CD4-positive, alpha-beta T cell treated with Interleukin-4 for 1 hour (primary cell): ENCODE data around the gene HNRNPC.

Experiments
- DNase-seq, 2 donors: peaks; one replicate each; pipeline ENCODE4 v3.0.0-alpha.2; 2020 to 2022

Gene HNRNPC

DNA sequence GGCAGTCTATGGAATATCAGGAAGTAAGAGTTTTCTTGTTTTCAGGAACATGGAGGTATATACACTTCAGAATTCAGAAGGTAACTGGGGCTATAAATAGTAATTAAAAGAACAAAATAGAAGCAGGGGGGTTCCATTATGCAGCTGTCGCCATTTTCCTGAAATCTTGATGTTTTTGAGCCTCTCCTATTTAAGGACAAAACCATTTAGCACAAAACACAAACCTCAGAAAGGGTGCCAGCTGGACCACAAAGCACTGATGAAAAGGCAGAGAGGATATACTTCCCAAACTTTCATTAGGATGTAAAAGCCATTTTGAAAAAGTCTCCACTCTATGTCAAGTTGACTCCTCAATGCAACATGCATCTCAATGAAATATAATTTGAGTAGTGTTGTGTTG lies 59.2 kb downstream of the HNRNPC start:
- no peak for DNase-seq

DNA sequence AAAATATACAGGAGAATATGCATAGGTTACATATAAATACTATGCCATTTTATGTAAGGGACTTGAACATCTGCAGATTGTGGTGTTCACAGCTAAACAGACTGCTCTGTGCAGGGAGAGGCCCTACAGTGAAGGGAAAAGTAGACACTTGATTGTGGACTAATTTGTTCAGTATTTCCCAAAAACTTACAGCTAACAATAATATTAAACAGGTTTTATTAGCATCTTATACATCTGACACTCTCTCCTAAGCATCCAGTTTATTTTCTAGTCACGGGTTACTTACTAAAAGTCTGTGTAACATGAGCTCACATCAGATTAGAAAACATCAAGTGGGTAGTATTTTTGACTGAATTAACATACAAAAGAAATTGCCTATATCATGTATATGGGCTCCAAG lies 60.1 kb downstream of the HNRNPC start:
- DNase-seq = no peak

DNA sequence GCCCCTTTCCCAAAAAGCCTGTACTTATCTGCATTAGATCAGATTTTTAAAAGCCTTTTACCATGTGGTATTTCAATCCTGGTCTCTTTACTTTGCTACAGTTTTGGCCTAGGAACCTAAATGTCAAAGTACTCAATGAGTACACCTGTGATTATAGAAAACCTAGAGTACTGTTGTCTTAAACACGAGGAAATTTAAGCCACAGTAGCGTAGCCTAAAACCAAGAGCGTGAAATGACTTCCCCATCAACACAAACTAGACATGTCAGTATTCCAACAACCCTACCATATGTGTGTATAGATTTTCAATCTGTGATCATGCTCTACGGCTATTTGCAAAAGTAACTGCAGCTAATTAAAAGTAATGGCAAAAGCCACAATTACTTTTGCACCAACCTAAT lies 60.7 kb downstream of the HNRNPC start:
- DNase-seq = no peak

DNA sequence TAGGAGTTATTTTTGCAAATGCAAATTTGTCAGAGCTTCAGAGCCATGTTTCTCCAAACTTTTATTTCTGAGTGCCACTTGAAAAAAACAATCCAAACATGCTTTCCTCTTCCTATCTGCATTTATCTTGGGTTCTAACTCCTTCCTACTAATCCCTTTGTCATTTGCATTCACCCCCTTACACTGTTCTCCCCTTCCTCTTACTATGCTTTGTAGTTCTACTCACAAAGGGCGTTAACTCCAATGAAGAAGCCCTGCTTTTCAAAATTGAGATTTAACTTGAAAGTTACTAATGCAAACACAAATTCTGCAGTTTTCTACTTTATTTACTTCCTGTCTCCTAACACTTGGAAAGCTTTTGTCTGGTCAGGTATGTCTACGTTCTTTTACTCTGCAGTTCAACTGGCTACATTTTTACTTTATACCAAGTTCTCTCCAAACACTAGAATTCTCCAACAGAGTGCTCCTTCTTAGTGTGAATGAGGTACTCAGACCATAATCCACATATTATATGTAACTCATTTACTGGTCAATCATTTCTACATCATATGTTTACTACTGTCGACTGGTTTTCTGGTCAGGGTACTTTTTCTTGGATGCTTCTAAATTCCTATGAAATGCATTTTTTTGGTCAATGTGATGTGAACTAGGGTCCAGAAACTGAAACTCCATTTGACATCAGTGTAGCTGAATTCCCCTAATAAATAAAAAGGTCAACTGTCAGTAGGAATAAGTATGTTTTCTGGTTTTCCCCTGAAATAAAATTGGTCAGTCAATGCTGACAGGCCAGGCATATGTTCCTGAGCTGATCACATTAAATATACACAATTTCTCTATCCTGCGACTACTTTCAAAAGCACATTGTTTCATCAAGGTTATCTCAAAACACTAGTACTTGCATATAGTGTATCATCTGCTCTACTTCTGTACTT lies 62.2 kb downstream of the HNRNPC start:
- no peak for DNase-seq

DNA sequence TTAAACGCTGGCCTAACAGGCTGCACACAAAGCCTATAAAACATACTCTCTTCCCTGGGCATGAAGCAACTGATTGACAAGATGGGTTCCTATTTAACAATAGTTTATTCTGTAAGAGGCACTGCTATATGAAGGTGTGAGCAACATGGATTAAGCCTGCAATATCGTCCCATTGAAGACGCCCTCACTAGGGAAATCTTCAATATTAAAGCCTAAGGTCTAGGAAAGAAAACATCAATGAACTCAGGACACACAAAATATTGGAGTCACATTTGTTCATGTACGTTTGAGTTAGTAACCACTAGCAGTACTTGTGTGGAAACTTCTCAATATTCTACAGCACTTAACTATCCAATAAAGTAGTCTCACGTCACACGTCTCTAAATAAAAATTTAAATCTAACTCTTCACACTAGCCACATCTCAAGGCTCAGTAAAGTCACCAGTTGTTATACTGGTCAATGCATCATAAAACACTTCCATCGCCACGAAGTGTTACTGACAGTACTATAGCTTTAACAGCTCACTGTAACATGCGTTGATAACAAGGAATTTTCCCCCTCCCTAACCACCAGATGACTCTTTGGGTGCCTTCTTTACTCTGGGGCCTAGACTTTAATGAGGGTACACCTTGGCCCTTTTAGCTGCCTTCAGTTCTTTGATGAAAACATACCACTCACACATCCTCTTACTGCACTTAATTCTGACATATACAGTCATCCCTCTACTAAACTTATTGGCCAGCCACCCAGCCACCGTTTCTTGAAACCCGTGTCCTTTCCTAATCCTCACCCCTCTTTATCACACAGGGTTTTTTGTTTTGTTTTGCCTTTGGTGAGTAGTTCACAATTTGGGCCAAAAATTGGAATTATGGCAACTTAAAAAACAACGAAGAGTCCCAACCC lies 63.3 kb downstream of the HNRNPC start:
- no peak for DNase-seq

DNA sequence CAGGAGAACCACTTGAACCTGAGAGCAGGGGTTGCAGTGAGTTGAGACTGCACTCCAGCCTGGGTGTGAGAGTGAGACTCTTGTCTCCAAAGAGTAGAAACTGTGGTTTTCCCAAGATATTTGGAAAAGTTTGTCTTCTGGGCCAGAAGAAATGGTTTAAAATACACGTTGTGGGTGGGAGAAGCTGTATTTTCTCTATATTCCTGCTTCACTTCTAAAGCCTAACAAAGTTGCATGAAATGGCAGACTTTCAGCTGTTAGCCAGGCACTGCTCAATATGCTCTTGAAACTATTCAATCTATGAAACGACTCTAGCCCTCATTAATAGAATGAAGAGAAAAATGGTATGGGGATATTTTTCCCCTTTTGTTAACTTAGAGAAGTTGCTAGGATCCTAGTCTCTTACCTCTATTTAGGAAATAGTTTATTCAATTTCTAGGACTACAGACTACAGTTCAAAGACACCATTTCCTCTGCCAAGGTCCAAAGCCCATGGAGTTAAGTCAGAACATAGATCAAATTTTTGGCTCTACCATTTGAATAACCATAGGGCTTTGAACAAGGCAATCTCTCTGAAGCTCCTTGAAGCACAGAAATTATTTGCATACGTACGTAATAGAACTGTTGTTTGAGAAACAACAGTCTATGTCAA lies 64.1 kb downstream of the HNRNPC start:
- no peak for DNase-seq

DNA sequence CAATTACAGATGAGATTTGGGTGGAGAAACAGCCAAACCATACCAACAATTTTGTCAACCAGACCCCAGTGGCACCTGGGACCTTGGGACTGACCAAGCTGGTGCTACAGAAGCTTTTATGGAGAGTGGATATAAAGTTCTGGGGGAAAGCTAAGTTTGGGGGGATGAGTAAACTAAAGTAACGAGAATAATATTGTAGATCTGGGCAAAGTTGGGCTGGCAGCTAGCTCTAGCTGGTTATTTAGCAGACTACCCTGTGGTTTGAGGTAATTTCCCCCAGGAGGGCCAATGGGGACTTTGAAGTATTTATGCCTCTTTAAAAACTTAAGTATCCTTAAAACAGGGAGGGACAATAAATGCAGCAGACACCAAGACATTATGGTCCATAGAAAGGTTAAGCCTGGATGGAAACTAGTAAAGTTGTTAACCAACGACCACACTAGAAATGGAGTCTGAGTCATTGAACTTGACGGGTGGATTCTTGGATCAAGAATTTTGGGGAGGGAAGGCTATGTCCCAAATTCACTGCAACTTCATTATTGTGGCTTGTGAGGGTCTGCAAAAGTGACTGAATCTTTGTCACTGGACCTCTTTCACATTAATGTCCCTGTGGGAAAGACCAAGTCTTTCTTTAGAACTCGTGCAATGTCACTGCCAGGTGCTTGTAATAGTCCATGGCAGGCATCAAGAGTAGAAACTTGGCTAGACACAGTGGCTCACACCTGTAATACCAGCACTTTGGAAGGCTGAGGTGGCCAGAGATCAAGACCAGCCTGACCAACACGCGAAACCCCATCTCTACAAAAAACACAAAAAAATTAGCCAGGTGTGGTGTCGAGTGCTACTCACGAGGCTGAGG lies 64.8 kb downstream of the HNRNPC start:
- no peak for DNase-seq

DNA sequence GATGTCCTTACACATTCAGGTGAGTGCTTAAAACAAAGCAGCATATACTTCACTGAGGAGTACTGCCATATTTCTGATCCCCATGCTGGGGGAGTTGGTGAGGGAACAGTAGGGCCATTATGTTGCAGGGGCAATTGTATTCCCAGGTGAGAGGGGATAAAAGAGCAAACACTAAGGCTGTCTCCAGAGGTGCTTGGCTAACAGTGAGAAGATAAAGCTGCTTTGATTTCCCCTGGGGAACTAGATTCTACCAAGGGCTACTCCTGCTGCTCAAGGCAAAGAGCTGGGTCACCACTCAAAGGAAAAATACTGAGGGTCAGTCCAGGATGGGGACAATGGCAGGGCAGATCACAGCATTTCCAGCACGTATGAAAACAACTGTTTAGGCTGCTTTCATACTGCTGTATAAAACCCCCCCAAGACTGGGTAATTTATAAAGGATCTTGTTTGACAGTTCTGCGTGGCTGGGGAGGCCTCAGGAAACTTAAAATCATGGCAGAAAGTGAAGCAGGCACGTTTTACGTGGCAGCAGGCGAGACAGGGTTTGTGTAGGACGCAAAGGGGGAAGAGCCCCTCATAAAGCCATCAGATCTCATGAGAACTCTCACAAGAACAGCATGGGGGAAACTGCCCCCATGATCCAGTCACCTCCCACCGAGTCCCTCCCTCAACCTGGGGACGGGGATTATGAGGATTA lies 65.6 kb downstream of the HNRNPC start:
- DNase-seq = no peak

DNA sequence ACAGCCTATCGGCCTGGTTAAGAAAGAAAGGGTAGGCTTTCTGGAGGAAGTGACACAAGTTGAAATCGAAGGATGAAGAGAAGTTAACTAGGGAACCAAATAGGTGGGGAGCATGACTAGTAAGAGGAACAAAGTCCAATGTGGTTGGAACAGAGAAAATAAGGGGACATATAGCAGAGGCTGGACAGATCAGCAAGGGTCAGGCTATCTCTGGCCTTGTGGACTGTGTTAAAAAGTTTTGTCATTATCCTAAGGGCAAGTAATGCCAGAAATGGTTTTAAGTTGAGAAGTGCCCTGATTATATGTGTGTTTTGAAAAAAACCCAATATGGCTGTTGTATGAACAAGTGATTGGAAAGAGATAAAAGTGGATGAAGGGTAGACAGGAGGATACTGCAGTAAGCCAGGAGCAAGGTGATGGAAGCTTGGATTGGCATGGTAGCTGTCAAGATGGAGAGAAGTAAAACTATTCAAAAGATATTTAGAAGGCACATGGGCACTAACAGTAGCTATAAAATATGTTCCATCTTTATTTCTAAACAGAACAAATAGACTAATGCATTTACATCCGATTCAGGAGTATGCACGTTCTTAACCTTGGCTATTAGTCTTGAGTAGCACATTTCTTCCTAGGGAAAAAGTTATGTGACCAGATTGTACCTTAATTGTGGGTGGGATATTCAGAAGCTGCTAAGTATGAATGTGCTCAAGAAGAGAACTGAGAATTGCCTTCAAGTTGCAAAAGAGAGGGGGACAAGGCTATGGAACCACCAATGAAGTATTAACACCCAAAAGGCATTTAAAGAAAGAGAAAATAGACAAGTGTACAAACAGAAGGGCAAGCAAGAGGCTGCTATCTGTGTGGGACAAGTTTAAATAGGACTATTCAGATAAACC lies 66.5 kb downstream of the HNRNPC start:
- DNase-seq = no peak

DNA sequence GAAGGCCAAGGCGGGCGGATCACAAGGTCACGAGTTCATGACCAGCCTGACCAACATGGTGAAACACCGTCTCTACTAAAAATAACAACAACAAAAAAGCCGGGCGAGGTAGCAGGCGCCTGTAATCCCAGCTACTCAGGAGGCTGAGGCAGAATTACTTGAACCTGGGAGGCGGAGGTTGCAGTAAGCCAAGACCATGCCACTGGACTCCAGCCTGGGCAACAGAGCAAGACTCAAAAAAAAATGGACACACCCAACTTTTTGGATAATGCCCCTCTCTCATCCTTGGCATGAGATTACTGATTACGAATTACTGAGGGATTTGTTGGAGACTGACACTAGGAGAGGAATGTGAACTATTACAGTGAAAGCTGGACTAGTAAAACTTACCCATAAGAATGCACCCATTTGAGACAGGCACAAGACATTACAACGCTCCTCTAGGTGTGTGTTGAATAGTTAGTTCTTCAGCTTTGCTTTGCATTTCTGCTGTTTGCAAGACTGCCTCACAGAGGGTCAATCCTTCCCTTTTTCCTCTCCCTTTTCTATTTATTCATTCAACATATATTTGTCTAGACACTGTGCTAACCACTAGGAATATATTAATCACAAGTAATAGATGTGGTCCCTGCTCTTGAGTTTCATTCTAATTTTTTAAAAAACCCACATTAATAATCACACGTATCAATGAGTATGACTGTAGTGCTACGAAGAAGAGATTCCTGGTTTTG lies 67.3 kb downstream of the HNRNPC start:
- DNase-seq = no peak

DNA sequence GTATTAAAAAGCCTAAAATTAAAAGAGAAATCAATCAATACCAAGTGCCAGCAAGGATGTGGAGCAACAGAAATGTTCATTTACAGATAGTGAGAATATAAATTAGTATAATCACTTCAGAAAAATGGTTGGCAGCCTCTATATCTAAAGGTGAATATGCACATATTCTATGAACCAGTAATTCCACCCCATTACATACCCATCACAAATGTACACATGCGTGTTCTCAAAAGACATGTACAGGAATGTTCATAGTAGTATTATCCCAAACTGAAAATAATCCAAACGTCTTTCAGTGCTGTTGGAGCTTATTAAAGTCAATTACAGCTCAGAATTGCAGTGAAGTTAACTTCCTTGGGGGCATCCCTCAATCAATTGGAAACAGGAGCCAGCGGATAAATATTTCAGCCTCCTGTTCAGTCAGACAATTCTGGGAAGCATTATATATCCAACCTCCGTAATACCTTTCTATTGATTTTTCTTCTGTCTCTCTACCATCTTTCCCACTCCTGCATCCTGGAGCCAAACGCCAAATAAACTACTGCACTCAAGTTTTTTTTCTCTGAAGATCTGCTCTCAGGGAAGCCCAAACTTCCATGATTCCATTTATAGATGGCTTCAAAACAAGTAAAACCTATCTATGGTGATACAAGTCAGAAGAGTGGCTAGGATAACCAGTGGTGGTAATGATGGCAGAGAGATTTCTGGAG lies 68.3 kb downstream of the HNRNPC start:
- no peak for DNase-seq

DNA sequence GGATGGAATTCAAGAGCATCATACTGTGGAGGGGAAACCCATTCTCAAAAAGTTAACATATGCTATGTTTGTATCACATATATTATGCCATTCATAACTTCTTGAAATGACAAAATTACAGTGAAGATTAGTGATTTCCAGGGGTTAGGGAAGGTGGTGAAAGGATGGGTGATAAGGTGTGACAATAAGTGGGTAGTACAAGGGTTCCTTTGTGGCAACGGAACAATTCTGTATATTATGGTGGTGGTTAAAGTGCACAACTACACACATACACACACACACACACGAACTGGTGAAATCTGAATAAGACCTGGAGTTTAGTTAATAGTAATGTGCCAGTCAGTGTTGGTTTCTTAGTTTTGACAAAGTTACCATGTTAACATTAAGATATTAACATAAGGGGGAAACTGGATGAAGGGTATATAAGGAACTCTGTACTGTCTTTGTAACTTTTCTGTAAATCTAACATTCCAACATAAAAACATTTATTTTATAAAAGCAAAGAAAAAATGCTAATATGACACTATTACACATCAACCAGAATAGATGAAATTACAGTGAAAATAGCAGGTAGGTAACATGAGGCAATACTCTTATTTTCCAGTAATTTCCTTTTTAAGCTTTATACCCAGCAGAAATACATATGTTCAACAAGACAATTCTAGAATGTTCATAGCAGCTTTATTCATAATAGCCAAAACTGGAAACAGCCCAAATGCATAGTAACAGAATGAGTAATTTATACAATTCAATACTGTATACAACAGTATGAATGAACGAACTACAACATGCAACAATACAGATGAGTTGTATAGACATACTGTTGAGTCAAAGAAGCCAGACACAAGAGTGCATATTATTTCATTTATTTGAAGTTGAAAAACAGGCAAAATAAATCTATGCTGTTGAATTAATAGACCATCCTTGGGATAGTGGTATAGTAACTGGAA lies 69.4 kb downstream of the HNRNPC start:
- DNase-seq = no peak

DNA sequence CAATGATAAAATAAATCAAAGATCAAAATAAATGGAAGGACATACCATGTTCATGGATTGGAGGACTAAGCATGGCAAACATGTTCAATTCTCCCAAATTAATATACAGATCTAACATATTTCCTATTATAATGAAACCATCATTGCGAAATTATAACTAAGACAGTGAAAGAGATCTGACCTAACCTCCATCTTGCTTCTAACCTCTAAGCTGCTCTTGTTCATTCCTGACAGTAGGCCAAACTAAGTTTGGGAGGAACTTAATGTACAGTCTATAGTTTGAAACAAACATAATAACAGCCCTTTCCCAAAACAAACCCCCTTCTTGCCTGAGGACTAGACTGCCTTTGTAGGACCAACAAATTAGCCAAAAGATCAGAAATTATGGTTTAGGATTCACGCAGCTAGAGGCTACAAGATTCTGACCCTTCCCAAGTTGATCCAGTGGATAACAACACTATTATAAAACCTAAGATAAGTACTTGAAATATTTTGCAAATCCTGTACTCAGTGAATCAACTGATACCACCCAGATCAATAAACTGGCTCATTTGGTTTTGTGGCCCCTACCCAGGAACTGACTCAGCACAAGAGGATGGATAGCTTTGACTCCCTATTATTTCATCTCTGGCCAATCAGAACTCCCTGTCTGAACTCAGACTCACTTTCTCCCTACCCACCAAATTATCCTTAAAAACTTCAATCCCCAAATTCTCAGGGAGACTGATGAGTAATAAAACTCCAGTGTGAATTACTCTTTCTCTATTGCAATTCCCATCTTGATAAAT lies 71.6 kb downstream of the HNRNPC start:
- DNase-seq = no peak

DNA sequence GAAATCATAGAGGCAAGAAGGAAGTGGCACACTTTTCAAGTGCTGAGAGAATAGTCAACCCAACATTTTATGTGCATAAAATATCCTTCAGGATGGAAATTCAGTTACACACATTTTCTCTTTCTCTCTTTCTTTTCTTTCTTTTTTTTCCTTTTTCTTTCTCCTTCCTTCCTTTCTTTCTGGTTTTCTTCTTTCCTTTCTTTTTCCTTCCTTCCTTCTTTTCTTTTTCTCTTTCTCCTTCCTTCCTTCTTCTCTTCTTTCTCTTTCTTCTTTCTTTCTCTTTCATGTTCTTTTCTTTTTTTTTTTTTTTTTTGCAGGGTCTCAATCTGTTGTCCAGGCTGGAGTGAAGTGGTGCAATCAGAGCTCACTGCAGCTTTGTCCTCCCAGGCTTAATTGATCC lies 74.6 kb downstream of the HNRNPC start:
- no peak for DNase-seq

DNA sequence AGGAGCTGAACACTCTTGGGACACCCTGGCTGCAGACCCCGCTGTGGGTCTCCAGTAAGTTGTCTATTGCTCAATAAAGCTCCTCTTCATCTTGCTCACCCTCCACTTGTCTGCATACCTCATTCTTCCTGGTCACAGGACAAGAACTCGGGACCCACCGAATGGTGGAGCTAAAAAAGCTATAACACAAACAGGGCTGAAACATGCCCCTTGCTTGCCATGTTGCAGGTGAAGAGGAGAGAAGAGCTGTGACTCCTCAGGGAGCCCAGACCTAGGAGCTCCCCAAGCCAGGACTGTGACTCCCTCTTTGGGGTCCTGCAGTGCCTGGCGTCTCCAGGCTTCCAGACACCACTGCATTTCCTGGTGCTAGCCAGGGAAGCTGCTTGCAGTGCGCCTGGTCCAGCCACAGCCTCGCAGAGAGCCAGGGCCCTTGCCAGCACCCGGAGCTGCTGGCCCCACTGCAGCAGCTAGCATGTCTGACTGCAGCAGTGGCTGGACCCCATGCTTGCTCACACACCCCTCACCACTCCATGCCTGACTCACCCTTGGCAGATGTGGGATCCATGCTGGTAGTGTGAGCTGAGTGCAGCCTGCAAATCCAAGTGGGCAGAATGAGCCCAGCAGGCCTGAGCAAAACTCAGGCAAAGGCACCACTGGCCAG lies 76.2 kb downstream of the HNRNPC start:
- DNase-seq = no peak

DNA sequence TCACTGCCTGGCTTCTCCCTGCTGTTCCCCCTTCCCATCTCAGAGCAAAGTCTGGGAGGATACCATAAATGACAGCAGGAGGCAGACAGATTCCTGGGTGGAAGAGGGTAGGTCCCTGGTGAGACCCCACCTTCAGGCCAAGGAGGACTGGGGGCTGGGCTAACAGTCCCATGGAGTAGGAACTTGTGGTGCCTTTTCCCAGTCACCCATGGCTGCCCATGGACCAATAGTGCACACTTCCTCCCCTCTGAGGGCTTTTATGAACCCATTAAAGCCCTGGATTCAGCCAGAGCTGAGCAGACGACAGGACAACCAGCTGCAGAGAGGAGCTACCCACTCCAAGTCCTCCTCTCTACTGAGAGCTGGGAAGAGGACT lies 76.8 kb downstream of the HNRNPC start:
- no peak for DNase-seq
